HG02642 (cell line): ENCODE measurements around the gene IGF2.

Source experiments
- ATAC-seq: cut with Tn5 transposase; IDR thresholded peaks from one replicate; pipeline ENCODE4 v1.9.1; 2021; ENCODE audit warnings: mild to moderate bottlenecking; ENCODE audit not compliant: unreplicated experiment, poor library complexity

The IGF2 gene

GRCh38 chr11:2107941-2108630 is 31.1 kb downstream of the IGF2 start:
- ATAC-seq = no peak

GRCh38 chr11:2107521-2107920 is 31.7 kb downstream of the IGF2 start:
- ATAC-seq = no peak

GRCh38 chr11:2106583-2107209 is 32.5 kb downstream of the IGF2 start:
- no peak for ATAC-seq

- ATAC-seq = no peak
Observed at GRCh38 chr11:2105511-2105910, 33.7 kb downstream of the IGF2 start.

- ATAC-seq = no peak
Observed at GRCh38 chr11:2104524-2105440, 34.4 kb downstream of the IGF2 start.

GRCh38 chr11:2103668-2104523 is 35.3 kb downstream of the IGF2 start:
- ATAC-seq = no peak

GRCh38 chr11:2102883-2103213 is 36.3 kb downstream of the IGF2 start:
- ATAC-seq = no peak

GRCh38 chr11:2102132-2102882 is 36.9 kb downstream of the IGF2 start:
- no peak for ATAC-seq

GRCh38 chr11:2101171-2101675 is 38.0 kb downstream of the IGF2 start:
- no peak for ATAC-seq

GRCh38 chr11:2100361-2101170 is 38.6 kb downstream of the IGF2 start:
- ATAC-seq = no peak

- no peak for ATAC-seq
Observed at GRCh38 chr11:2099516-2100349, 39.5 kb downstream of the IGF2 start.

GRCh38 chr11:2098691-2099515 is 40.3 kb downstream of the IGF2 start:
- ATAC-seq = no peak

- ATAC-seq = no peak
Observed at GRCh38 chr11:2097998-2098690, 41.0 kb downstream of the IGF2 start.

GRCh38 chr11:2097356-2097997 is 41.7 kb downstream of the IGF2 start:
- no peak for ATAC-seq

GRCh38 chr11:2096919-2097301 is 42.3 kb downstream of the IGF2 start:
- no peak for ATAC-seq
